ENCODE measurements around the gene IFT81. TPM values are rescaled to one million over a fixed set of nuclear protein-coding genes. Genes with fewer than 3 reads are reported as not detected.
"Not testable (repeated sequence)": the region's sequence is repeated elsewhere in the genome, so short reads cannot be mapped to it uniquely, and the experiment has no call there.

IFT81 gene
- total RNA-seq, 1 donor from 2014 or later, result 33.8 TPM

GRCh38 chr12:110117210-110117609 is 6.9 kb upstream of the IFT81 start:
- not testable (repeated sequence) for H3K36me3 Mint-ChIP-seq, H3K27ac Mint-ChIP-seq

GRCh38 chr12:110117956-110118685 is 6.0 kb upstream of the IFT81 start:
- H3K27me3 Mint-ChIP-seq, result peaks cover 3% of the 10 kb centered on the region
- no peak overlapping the region for H3K4me3 Mint-ChIP-seq
- no peak overlapping the region for H3K27ac Mint-ChIP-seq
- no peaks in the 10 kb centered on the region for H3K9me3 Mint-ChIP-seq
- peaks cover 4% of the 10 kb centered on the region for H3K4me1 Mint-ChIP-seq (ENCODE audit: unreplicated experiment)
- DNase-seq (ENCODE audit: extremely low spot score, unreplicated experiment), result no peak
- no peaks in the 10 kb centered on the region for H3K36me3 Mint-ChIP-seq
- no peak for TF ChIP-seq CTCF (conservative IDR thresholded peaks at IDR 0.05)

More at GRCh38 chr12:110117210-110117609, 6.9 kb upstream of the IFT81 start:
- not testable (repeated sequence) for H3K27me3 Mint-ChIP-seq; H3K4me3 Mint-ChIP-seq; H3K9me3 Mint-ChIP-seq; DNase-seq (ENCODE audit: extremely low spot score, unreplicated experiment); H3K4me1 Mint-ChIP-seq (ENCODE audit: unreplicated experiment)
- TF ChIP-seq CTCF (conservative IDR thresholded peaks at IDR 0.05), result peak; percentile 21

GRCh38 chr12:110122929-110123328 is 1.2 kb upstream of the IFT81 start:
- H3K36me3 Mint-ChIP-seq, result peaks cover 9% of the 10 kb centered on the region
- TF ChIP-seq CTCF (conservative IDR thresholded peaks at IDR 0.05), result no peak
- no peaks in the 10 kb centered on the region for H3K9me3 Mint-ChIP-seq
- DNase-seq (ENCODE audit: extremely low spot score, unreplicated experiment), result peak; percentile 24
- H3K4me1 Mint-ChIP-seq (ENCODE audit: unreplicated experiment), result peaks cover 11% of the 10 kb centered on the region
- H3K27ac Mint-ChIP-seq, result no peak overlapping the region
- H3K27me3 Mint-ChIP-seq, result peaks cover 4% of the 10 kb centered on the region
- no peak overlapping the region for H3K4me3 Mint-ChIP-seq

- Mint-ChIP-seq H3K9me3 (no peaks in the 10 kb centered on the region), H3K27me3 (peaks cover 4% of the 10 kb centered on the region), H3K4me3 (peak overlapping the region; percentile 96), H3K4me1 (ENCODE audit: unreplicated experiment) (peaks cover 11% of the 10 kb centered on the region), H3K36me3 (peaks cover 14% of the 10 kb centered on the region), H3K27ac (peak overlapping the region; percentile 89)
- TF ChIP-seq CTCF (conservative IDR thresholded peaks at IDR 0.05), result no peak
- no peak for DNase-seq (ENCODE audit: extremely low spot score, unreplicated experiment)
Observed at GRCh38 chr12:110123919-110124268, 263 bp upstream of the IFT81 start.

GRCh38 chr12:110126557-110126956 is 2.4 kb downstream of the IFT81 start:
- no peaks in the 10 kb centered on the region for H3K9me3 Mint-ChIP-seq
- TF ChIP-seq CTCF (conservative IDR thresholded peaks at IDR 0.05), result no peak
- peaks cover 18% of the 10 kb centered on the region for H3K36me3 Mint-ChIP-seq
- H3K27me3 Mint-ChIP-seq, result peaks cover 4% of the 10 kb centered on the region
- no peak for DNase-seq (ENCODE audit: extremely low spot score, unreplicated experiment)
- H3K4me3 Mint-ChIP-seq, result peak overlapping the region; percentile 77
- peaks cover 11% of the 10 kb centered on the region for H3K4me1 Mint-ChIP-seq (ENCODE audit: unreplicated experiment)
- no peak overlapping the region for H3K27ac Mint-ChIP-seq

All from type B pancreatic cell (in vitro differentiated cells).